HepG2 (cell line): ENCODE measurements around the gene RGS6. TPM values are rescaled to one million over a fixed set of nuclear protein-coding genes. Genes with fewer than 3 reads are reported as not detected.

Source experiments
- ATAC-seq: fragments of 200-7000 bp; cut with Tn5 transposase; 3 replicates; pipeline ENCODE4 v1.9.1; 2020; ENCODE audit warnings: mild to moderate bottlenecking, moderate library complexity
- BruUV-seq: library from RNA; stranded (reverse); fragments of 400-500 nt; replicated peaks from 2 replicates; lab custom pipeline; 2021; lab: Mats Ljungman, UMichigan
- CTCF ChIA-PET: fragments of 300-600 bp; formaldehyde crosslinking; extraction: SDS; loops from one replicate; lab custom pipeline; 2021; ENCODE audit warnings: low total read pairs, inconsistent platforms, low intra/inter-chr PET ratio; lab: Yijun Ruan, JAX
- POLR2A ChIA-PET: fragments of 350-600 bp; sonication (Branson Sonifier 250); formaldehyde crosslinking; loops from one replicate; lab custom pipeline; 2020; ENCODE audit warnings: antibody characterized with exemption, inconsistent platforms; lab: Yijun Ruan, JAX
- DNase-seq: peaks from one replicate; pipeline ENCODE4 v3.0.0-alpha.2; 2015; ENCODE audit warnings: low spot score
- FAIRE-seq: peaks from 3 replicates; lab custom pipeline; 2011; peaks lifted over from hg19 to GRCh38; lab: Jason Lieb, UNC
- H2AFZ ChIP-seq: one replicate; pipeline ENCODE4 v1.6.1; 2011; ENCODE audit warnings: low read length, inconsistent platforms
- H3K27ac ChIP-seq: fragments of 300-600 bp; 3 replicates; pipeline ENCODE4 v1.8.0; 2011; ENCODE audit warnings: mixed run types, mild to moderate bottlenecking, mixed read lengths, low read length, inconsistent platforms; ENCODE audit not compliant: insufficient read depth; ENCODE audit errors: extremely low read length
- H3K27me3 ChIP-seq, 2 experiments: fragments of 200-600 bp in 1 of 2; 2 replicates in 1 of 2; 3 replicates in 1 of 2; pipeline versions ENCODE4 v1.6.0 to v1.8.0; 2011; ENCODE audit warnings: low read length in 2 of 2, mild to moderate bottlenecking in 2 of 2, moderate library complexity in 2 of 2, inconsistent platforms in 1 of 2; ENCODE audit not compliant: insufficient read depth in 2 of 2, control insufficient read depth in 1 of 2
- H3K36me3 ChIP-seq, 2 experiments: fragments of 200-600 bp in 1 of 2; replicated peaks in 1 of 2; 2 replicates in 1 of 2; 3 replicates in 1 of 2; pipeline versions ENCODE4 v1.5.1 to v1.8.0; 2011; ENCODE audit warnings: low read length in 2 of 2, inconsistent platforms in 1 of 2; ENCODE audit not compliant: insufficient read depth in 2 of 2, control insufficient read depth in 1 of 2
- H3K4me1 ChIP-seq: 2 replicates; pipeline ENCODE4 v1.5.1; 2012; ENCODE audit warnings: low read length, inconsistent platforms; ENCODE audit not compliant: insufficient read depth
- H3K4me2 ChIP-seq: 2 replicates; pipeline ENCODE4 v1.6.0; 2011; ENCODE audit warnings: low read depth, low read length, inconsistent platforms
- H3K4me3 ChIP-seq, 3 experiments: fragments of 200-600 bp in 1 of 3; sonication (generic), shearing (Covaris generic) in 1 of 3; replicated peaks in 1 of 3; 2 replicates each; pipeline ENCODE4 v1.5.1; 2011 to 2016; ENCODE audit warnings: low read length in 3 of 3, inconsistent platforms in 2 of 3, low read depth in 2 of 3, mild to moderate bottlenecking in 2 of 3, control low read depth in 1 of 3, mixed read lengths in 1 of 3; ENCODE audit not compliant: insufficient read depth in 1 of 3
- H3K79me2 ChIP-seq: one replicate; pipeline ENCODE4 v1.6.1; 2011; ENCODE audit warnings: low read length, inconsistent platforms; ENCODE audit not compliant: insufficient read depth
- H3K9ac ChIP-seq: 2 replicates; pipeline ENCODE4 v1.6.0; 2011; ENCODE audit warnings: mild to moderate bottlenecking, low read depth, low read length, inconsistent platforms; ENCODE audit not compliant: insufficient read depth
- H3K9me3 ChIP-seq: 2 replicates; pipeline ENCODE4 v1.5.1; 2012; ENCODE audit warnings: mild to moderate bottlenecking, low read length
- H4K20me1 ChIP-seq: 2 replicates; pipeline ENCODE4 v1.6.0; 2011; ENCODE audit warnings: inconsistent platforms, mild to moderate bottlenecking, low read length, moderate library complexity; ENCODE audit not compliant: insufficient read depth
- ADNP ChIP-seq: sonication (generic); formaldehyde crosslinking; IDR thresholded peaks from 2 replicates; pipeline ENCODE4 v1.4.0; 2020; ENCODE audit warnings: missing genetic modification reagents
- GMEB1 ChIP-seq: sonication (generic); formaldehyde crosslinking; IDR thresholded peaks from 2 replicates; pipeline ENCODE4 v1.5.1; 2020; ENCODE audit warnings: missing genetic modification reagents, mild to moderate bottlenecking, borderline replicate concordance
- ISL2 ChIP-seq: sonication (generic); formaldehyde crosslinking; IDR thresholded peaks from 2 replicates; pipeline ENCODE4 v1.5.0; 2020; ENCODE audit warnings: missing genetic modification reagents
- MIER3 ChIP-seq: IDR thresholded peaks from 2 replicates; pipeline ENCODE4 v1.6.1; 2016; ENCODE audit warnings: missing compliant biosample characterization, borderline replicate concordance
- MXD4 ChIP-seq: IDR thresholded peaks from 2 replicates; pipeline ENCODE4 v1.6.1; 2016; ENCODE audit warnings: mild to moderate bottlenecking, missing biosample characterization, missing genetic modification reagents
- NCOR1 ChIP-seq: fragments of 200-600 bp; sonication (generic); IDR thresholded peaks from 2 replicates; pipeline ENCODE4 v1.7.0; 2017; ENCODE audit warnings: antibody characterized with exemption, low read length, borderline replicate concordance
- PHB2 ChIP-seq: fragments of 450-650 bp; IDR thresholded peaks from 2 replicates; pipeline ENCODE4 v1.6.1; 2018; ENCODE audit not compliant: partially characterized antibody
- PLSCR1 ChIP-seq: sonication (generic); formaldehyde crosslinking; IDR thresholded peaks from 2 replicates; pipeline ENCODE4 v1.5.0; 2020; ENCODE audit warnings: missing genetic modification reagents, mild to moderate bottlenecking, borderline replicate concordance
- RELA ChIP-seq: sonication (generic); formaldehyde crosslinking; IDR thresholded peaks from 2 replicates; pipeline ENCODE4 v1.4.0; 2020; ENCODE audit warnings: missing genetic modification reagents
- ZBTB21 ChIP-seq: sonication (generic); formaldehyde crosslinking; IDR thresholded peaks from 2 replicates; pipeline ENCODE4 v1.4.0; 2020; ENCODE audit warnings: missing genetic modification reagents
- ZFP36L2 ChIP-seq: sonication (generic); formaldehyde crosslinking; IDR thresholded peaks from 2 replicates; pipeline ENCODE4 v1.4.0; 2020; ENCODE audit warnings: missing genetic modification reagents
- ZNF263 ChIP-seq: sonication (generic); formaldehyde crosslinking; IDR thresholded peaks from 2 replicates; pipeline ENCODE4 v1.4.0; 2020; ENCODE audit warnings: missing genetic modification reagents
- ZNF512 ChIP-seq: sonication (generic); formaldehyde crosslinking; IDR thresholded peaks from 2 replicates; pipeline ENCODE4 v1.4.0; 2020; ENCODE audit warnings: mild to moderate bottlenecking, missing genetic modification reagents
- ZSCAN20 ChIP-seq: sonication (generic); formaldehyde crosslinking; IDR thresholded peaks from 2 replicates; pipeline ENCODE4 v1.4.0; 2020; ENCODE audit warnings: missing genetic modification reagents, mild to moderate bottlenecking, borderline replicate concordance
- WGBS: methylation state at CpG from one replicate; pipeline ENCODE4 v1.1.6; 2017; ENCODE audit warnings: low lambda C conversion rate; 5-methylcytosine and 5-hydroxymethylcytosine counted together
- in situ Hi-C: cut with HindIII; loops from 2 replicates; pipeline ENCODE4 v1.10.0; 2017; ENCODE audit warnings: low pct_unique_long_range_greater_than_20kb; ENCODE audit not compliant: extremely low pct_ligation_motif_present
- intact Hi-C: fragments of 100-400 bp; cut with micrococcal nuclease; formaldehyde crosslinking; loops from one replicate; pipeline ENCODE4 v1.10.0; 2022; ENCODE audit not compliant: unreplicated experiment
- polyA plus RNA-seq, 8 experiments: library from polyadenylated mRNA; depleted of rRNA in 3 of 8; stranded (reverse) in 7 of 8; unstranded in 1 of 8; fragments of >200 nt; fragmentation: Illumina TruSeq in 4 of 8; extraction: Trizol in 4 of 8; gene quantifications; 2 replicates each; pipeline versions ENCODE4 v1.2.1 to v1.2.3, GENCODE V29; 2011 to 2016; ENCODE audit warnings: low read depth in 4 of 8, missing spikeins in 1 of 8, mixed read lengths in 1 of 8; ENCODE audit not compliant: insufficient read depth in 1 of 8
- total RNA-seq, 5 experiments: library from RNA; depleted of rRNA; stranded (reverse); fragments of >200 nt; fragmentation: Illumina TruSeq; extraction: Trizol; gene quantifications; 2 replicates each; pipeline ENCODE4 v1.2.3, GENCODE V29; 2016; ENCODE audit warnings: low read depth in 1 of 5

Gene RGS6
- total and polyA plus RNA-seq, 2 of the 13 experiments (the other 11 are each of a cell fraction or from before 2014, with no cell fraction given): not detected

- H3K4me3 ChIP-seq: no peak overlapping the region
- POLR2A ChIA-PET: no interaction called here
- no peaks in the 10 kb centered on the region; a peak in 1 of 5 replicates for H3K27me3 ChIP-seq
- H3K4me2 ChIP-seq: no peak overlapping the region
- WGBS: 59% methylated on average over 11 of the region's 11 CpGs
- no TSS peak for BruUV-seq
- intact Hi-C loops (no loop called here), in situ Hi-C loops (no loop called here)
- no peaks in the 10 kb centered on the region for H3K79me2 ChIP-seq
- FAIRE-seq (no peak), DNase-seq (no peak), ATAC-seq (no peak)
- CTCF ChIA-PET: no interaction called here
- no peaks in the 10 kb centered on the region for H4K20me1 ChIP-seq
- no peaks in the 10 kb centered on the region for H3K4me1 ChIP-seq
- H3K9ac ChIP-seq: no peak overlapping the region
- peaks cover 11% of the 10 kb centered on the region; the same call in 1 of the 2 replicates for H3K9me3 ChIP-seq
- TF ChIP-seq ZSCAN20 (CRISPR knock-in tag) (no peak), ISL2 (CRISPR knock-in tag) (no peak), ZNF263 (CRISPR knock-in tag) (no peak), ADNP (no peak)
- TF ChIP-seq, all 625 proteins: peak for 0
- no peaks in the 10 kb centered on the region for H3K36me3 ChIP-seq
- H3K27ac ChIP-seq: no peak overlapping the region
- H2AFZ ChIP-seq: no peak overlapping the region
These were observed 196.4 kb downstream of the RGS6 start for GRCh38 chr14:72128629-72129028.

GRCh38 chr14:72129291-72129690 lies 197.1 kb downstream of the RGS6 start:
- no peaks in the 10 kb centered on the region for H3K79me2 ChIP-seq
- H3K9me3 ChIP-seq: peaks cover 14% of the 10 kb centered on the region; the same call in 1 of the 2 replicates
- in situ Hi-C loops: no loop called here
- FAIRE-seq (no peak), DNase-seq (no peak), ATAC-seq (no peak)
- ChIA-PET CTCF (no interaction called here), POLR2A (no interaction called here)
- H3K4me2 ChIP-seq: no peak overlapping the region
- no peak overlapping the region for H3K4me3 ChIP-seq
- no peak overlapping the region for H3K9ac ChIP-seq
- BruUV-seq: no TSS peak
- no peaks in the 10 kb centered on the region for H3K36me3 ChIP-seq
- WGBS: 50% methylated on average over 2 of the region's 3 CpGs
- H2AFZ ChIP-seq: no peak overlapping the region
- no peaks in the 10 kb centered on the region for H4K20me1 ChIP-seq
- no peaks in the 10 kb centered on the region for H3K4me1 ChIP-seq
- no peaks in the 10 kb centered on the region; a peak in 1 of 5 replicates for H3K27me3 ChIP-seq
- intact Hi-C loops: no loop called here
- H3K27ac ChIP-seq: no peak overlapping the region
- no peak for TF ChIP-seq ZFP36L2 (CRISPR knock-in tag)
- no peak for TF ChIP-seq NCOR1
- no peak for TF ChIP-seq PHB2
- TF ChIP-seq MXD4 (CRISPR knock-in tag): no peak
- no peak for TF ChIP-seq ZNF512
- TF ChIP-seq RELA: no peak
- TF ChIP-seq PLSCR1 (CRISPR knock-in tag): no peak
- no peak for TF ChIP-seq GMEB1 (CRISPR knock-in tag)
- TF ChIP-seq MIER3 (CRISPR knock-in tag): no peak
- TF ChIP-seq ZBTB21 (CRISPR knock-in tag): no peak
